ENCODE data around the gene NXN.

DNA sequence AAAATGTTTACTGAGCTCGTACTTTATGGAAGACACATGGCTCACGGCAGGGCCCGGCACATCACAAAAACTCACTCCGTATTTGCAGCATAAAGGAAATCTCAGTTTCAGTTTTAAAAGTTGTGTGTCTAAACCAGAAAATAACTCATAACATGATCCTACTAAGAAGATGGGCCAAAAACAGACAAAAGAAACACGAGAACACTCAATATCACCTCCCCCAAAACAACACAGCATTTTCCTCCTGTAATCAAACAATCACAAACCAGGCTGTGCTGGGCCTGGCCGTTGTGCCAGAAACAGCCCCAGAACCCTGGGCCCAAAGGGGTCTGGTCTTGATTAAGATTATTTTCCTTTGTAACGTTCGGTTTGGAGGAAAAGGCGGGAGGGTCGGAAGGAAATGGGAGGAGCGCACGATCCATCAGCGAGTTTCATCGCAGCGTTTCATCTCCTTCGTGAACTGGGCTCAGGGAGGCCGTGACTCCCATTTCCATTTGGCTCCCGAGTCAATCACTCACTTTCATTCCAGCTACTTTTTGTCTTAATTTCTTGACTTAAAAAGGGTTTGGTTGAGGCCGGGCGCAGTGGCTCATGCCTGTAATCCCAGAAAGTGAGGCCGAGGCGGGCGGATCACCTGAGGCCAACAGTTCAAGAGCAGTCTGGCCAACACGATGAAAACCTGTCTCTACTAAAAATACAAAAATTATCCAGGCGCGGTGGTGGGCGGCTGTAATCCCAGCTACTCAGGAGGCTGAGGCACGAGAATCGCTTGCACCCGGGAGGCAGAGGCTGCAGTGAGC lies 61.4 kb downstream of the NXN start:
- TF ChIP-seq GATA2 (IDR thresholded peaks at IDR 0.05; ENCODE audit: low read depth, low read length) (no peak), GATA3 (IDR thresholded peaks at IDR 0.05; ENCODE audit: low read depth, low read length) (no peak)
